ENCODE data around the gene POU2F3. TPM values are rescaled to one million over a fixed set of nuclear protein-coding genes. Genes with fewer than 3 reads are reported as not detected.

The POU2F3 gene
- polyA plus RNA-seq, 1 donor (not counting 4 experiments of a cell fraction or from before 2014, with no cell fraction given), result 0.96 TPM

- dilution Hi-C loops (cut with MboI; ENCODE audit: extremely low pct_ligation_motif_present, low sequenced_read_pairs), result no loop called here
- no peak overlapping the region for H3K27ac ChIP-seq (ENCODE audit: control insufficient read depth, insufficient read depth, low read length)
These were observed 32.4 kb upstream of the POU2F3 start for GRCh38 chr11:120207512-120207911.

DNA sequence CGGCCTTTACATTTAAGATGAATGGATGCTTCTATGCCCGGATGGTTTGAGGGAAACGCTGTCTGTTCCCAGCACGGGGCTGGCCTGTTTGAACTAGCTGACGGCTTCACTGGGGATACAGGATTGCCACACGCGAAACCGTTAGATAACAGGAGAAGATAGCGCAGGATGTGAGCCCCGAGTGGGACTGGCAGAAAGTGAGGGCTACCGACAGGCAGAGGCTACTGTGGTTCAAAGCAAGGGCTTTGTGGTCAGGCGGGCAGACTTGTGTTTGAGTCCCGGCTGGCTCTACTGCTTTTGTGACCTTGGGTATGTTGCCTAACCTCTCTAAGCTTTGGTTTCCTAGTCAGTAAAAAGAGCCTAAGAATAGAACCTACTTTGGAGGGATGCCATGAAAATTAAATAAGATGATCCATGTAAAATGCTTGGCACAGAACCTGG is 31.9 kb upstream of the POU2F3 start:
- Histone ChIP-seq H3K4me1 (ENCODE audit: control insufficient read depth, extremely low read depth, insufficient read depth, low read length) (peaks cover 34% of the 10 kb centered on the region), H3K36me3 (ENCODE audit: control insufficient read depth in 2 of 2, extremely low read depth in 1 of 2, insufficient read depth in 2 of 2, low read length in 2 of 2) (no peaks in the 10 kb centered on the region), H3K4me3 (ENCODE audit: control insufficient read depth in 2 of 3, extremely low read depth in 1 of 3, insufficient read depth in 2 of 3, low read depth in 1 of 3, low read length in 3 of 3) (no peak overlapping the region), H3K4me2 (ENCODE audit: control insufficient read depth, extremely low read depth, insufficient read depth, low read depth, low read length) (no peak overlapping the region), H3K79me2 (ENCODE audit: control insufficient read depth, insufficient read depth, low read length) (no peaks in the 10 kb centered on the region), H3K9ac (ENCODE audit: control insufficient read depth, extremely low read depth, insufficient read depth, low read length) (no peak overlapping the region), H3K27me3 (ENCODE audit: control insufficient read depth, extremely low read depth, insufficient read depth, low read length) (no peaks in the 10 kb centered on the region), H3K9me3 (ENCODE audit: control insufficient read depth, low read depth, low read length) (no peaks in the 10 kb centered on the region), H2AFZ (ENCODE audit: control insufficient read depth, low read length) (no peak overlapping the region), H4K20me1 (ENCODE audit: control insufficient read depth, extremely low read depth, insufficient read depth, low read length) (no peaks in the 10 kb centered on the region), H3K27ac (ENCODE audit: control insufficient read depth, insufficient read depth, low read length) (no peak overlapping the region), H3K9me1 (ENCODE audit: control insufficient read depth, extremely low read depth, insufficient read depth, low read length) (no peaks in the 10 kb centered on the region)
- DNase-seq (ENCODE audit: low read depth, low spot score) (no peak), FAIRE-seq (no peak)
- no peak for TF ChIP-seq EZH2 (IDR thresholded peaks at IDR 0.05; ENCODE audit: low read length)
- TF ChIP-seq, protein P1, sequence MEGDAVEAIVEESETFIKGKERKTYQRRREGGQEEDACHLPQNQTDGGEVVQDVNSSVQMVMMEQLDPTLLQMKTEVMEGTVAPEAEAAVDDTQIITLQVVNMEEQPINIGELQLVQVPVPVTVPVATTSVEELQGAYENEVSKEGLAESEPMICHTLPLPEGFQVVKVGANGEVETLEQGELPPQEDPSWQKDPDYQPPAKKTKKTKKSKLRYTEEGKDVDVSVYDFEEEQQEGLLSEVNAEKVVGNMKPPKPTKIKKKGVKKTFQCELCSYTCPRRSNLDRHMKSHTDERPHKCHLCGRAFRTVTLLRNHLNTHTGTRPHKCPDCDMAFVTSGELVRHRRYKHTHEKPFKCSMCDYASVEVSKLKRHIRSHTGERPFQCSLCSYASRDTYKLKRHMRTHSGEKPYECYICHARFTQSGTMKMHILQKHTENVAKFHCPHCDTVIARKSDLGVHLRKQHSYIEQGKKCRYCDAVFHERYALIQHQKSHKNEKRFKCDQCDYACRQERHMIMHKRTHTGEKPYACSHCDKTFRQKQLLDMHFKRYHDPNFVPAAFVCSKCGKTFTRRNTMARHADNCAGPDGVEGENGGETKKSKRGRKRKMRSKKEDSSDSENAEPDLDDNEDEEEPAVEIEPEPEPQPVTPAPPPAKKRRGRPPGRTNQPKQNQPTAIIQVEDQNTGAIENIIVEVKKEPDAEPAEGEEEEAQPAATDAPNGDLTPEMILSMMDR (optimal IDR thresholded peaks at IDR 0.05 in 1 of 3, IDR thresholded peaks at IDR 0.05 in 1 of 3, conservative IDR thresholded peaks at IDR 0.05 in 1 of 3; ENCODE audit: extremely low read depth in 1 of 3, insufficient read depth in 2 of 3, low read length in 3 of 3), result no peak
- dilution Hi-C loops (cut with MboI; ENCODE audit: extremely low pct_ligation_motif_present, low sequenced_read_pairs), result no loop called here

More at GRCh38 chr11:120207512-120207911, 32.4 kb upstream of the POU2F3 start:
- H3K79me2 ChIP-seq (ENCODE audit: control insufficient read depth, insufficient read depth, low read length), result no peaks in the 10 kb centered on the region
- no peak overlapping the region for H3K4me2 ChIP-seq (ENCODE audit: control insufficient read depth, extremely low read depth, insufficient read depth, low read depth, low read length)
- peaks cover 32% of the 10 kb centered on the region for H3K4me1 ChIP-seq (ENCODE audit: control insufficient read depth, extremely low read depth, insufficient read depth, low read length)
- no peaks in the 10 kb centered on the region for H3K36me3 ChIP-seq (ENCODE audit: control insufficient read depth in 2 of 2, extremely low read depth in 1 of 2, insufficient read depth in 2 of 2, low read length in 2 of 2)
- H3K9me3 ChIP-seq (ENCODE audit: control insufficient read depth, low read depth, low read length), result no peaks in the 10 kb centered on the region
- H4K20me1 ChIP-seq (ENCODE audit: control insufficient read depth, extremely low read depth, insufficient read depth, low read length), result no peaks in the 10 kb centered on the region
- no peak for FAIRE-seq
- no peaks in the 10 kb centered on the region for H3K27me3 ChIP-seq (ENCODE audit: control insufficient read depth, extremely low read depth, insufficient read depth, low read length)
- no peaks in the 10 kb centered on the region for H3K9me1 ChIP-seq (ENCODE audit: control insufficient read depth, extremely low read depth, insufficient read depth, low read length)
- no peak overlapping the region for H3K4me3 ChIP-seq (ENCODE audit: control insufficient read depth in 2 of 3, extremely low read depth in 1 of 3, insufficient read depth in 2 of 3, low read depth in 1 of 3, low read length in 3 of 3)
- no peak overlapping the region for H2AFZ ChIP-seq (ENCODE audit: control insufficient read depth, low read length)
- H3K9ac ChIP-seq (ENCODE audit: control insufficient read depth, extremely low read depth, insufficient read depth, low read length), result no peak overlapping the region
- DNase-seq (ENCODE audit: low read depth, low spot score), result no peak
- TF ChIP-seq, protein P1 (optimal IDR thresholded peaks at IDR 0.05 in 1 of 3, IDR thresholded peaks at IDR 0.05 in 1 of 3, conservative IDR thresholded peaks at IDR 0.05 in 1 of 3; ENCODE audit: extremely low read depth in 1 of 3, insufficient read depth in 2 of 3, low read length in 3 of 3), result no peak
- TF ChIP-seq EZH2 (IDR thresholded peaks at IDR 0.05; ENCODE audit: low read length), result no peak

Measured in keratinocyte (primary cell).